KMS-11 (cell line): ENCODE measurements around the gene SDK2.

Experiments
- H2AFZ ChIP-seq: fragments of 200-600 bp; sonication (generic); 2 replicates; pipeline ENCODE4 v1.6.1; 2016; ENCODE audit warnings: antibody characterized with exemption, mixed run types, low read depth
- H3K27ac ChIP-seq: fragments of 200-600 bp; sonication (generic); 2 replicates; pipeline ENCODE4 v1.6.1; 2016; ENCODE audit warnings: mild to moderate bottlenecking, mixed run types
- H3K27me3 ChIP-seq: fragments of 200-600 bp; sonication (generic); 2 replicates; pipeline ENCODE4 v1.6.1; 2017; ENCODE audit warnings: mild to moderate bottlenecking, low read depth, mixed run types, moderate library complexity; ENCODE audit not compliant: insufficient read depth
- H3K36me3 ChIP-seq: fragments of 200-600 bp; sonication (generic); 2 replicates; pipeline ENCODE4 v1.6.1; 2017; ENCODE audit warnings: mild to moderate bottlenecking, mixed run types; ENCODE audit not compliant: insufficient read depth
- H3K4me1 ChIP-seq: fragments of 200-600 bp; sonication (generic); 2 replicates; pipeline ENCODE4 v1.6.1; 2016; ENCODE audit warnings: mild to moderate bottlenecking, low read depth, mixed run types; ENCODE audit not compliant: poor library complexity, severe bottlenecking
- H3K4me2 ChIP-seq: fragments of 200-600 bp; sonication (generic); 2 replicates; pipeline ENCODE4 v1.7.0; 2016; ENCODE audit warnings: mild to moderate bottlenecking, mixed run types
- H3K4me3 ChIP-seq: fragments of 200-600 bp; sonication (generic); IDR thresholded peaks from 2 replicates; pipeline ENCODE4 v1.6.1; 2017; ENCODE audit warnings: low read depth, low read length, mixed read lengths; ENCODE audit not compliant: insufficient read depth
- H3K79me2 ChIP-seq: fragments of 200-600 bp; sonication (generic); 2 replicates; pipeline ENCODE4 v1.6.1; 2016; ENCODE audit warnings: low read depth, mixed run types; ENCODE audit not compliant: insufficient read depth
- H3K9ac ChIP-seq: fragments of 200-600 bp; sonication (generic); 2 replicates; pipeline ENCODE4 v1.6.1; 2016; ENCODE audit warnings: mild to moderate bottlenecking, mixed run types
- H4K20me1 ChIP-seq: fragments of 200-600 bp; sonication (generic); 2 replicates; pipeline ENCODE4 v1.6.1; 2016; ENCODE audit warnings: mild to moderate bottlenecking, mixed run types; ENCODE audit not compliant: insufficient read depth
- TF ChIP-seq, protein P1 (sequence below): fragments of 200-600 bp; sonication (generic); conservative IDR thresholded peaks from 2 replicates; pipeline ENCODE4 v1.6.1; 2017; ENCODE audit warnings: low read depth, mild to moderate bottlenecking, antibody characterized with exemption, low read length, moderate library complexity, mixed read lengths

Gene SDK2

DNA sequence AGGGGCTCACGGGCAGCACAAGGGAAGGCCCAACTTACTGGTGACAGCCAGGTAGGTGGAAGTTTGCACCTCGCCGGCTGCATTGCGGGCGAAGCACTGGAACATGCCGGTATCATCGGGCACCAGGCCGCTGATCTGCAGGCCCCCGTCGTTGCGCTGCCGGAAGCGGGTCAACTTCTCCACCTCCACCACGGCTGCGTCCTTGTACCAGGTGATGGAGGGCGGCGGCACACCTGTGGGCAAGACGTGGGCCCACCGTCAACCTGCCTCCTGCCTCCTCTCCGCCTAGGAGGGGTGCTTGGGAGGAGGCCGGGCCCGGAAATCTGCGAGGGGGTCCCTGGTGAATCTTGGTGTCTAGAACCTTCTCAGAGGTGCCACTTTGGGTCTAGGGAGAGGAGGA lies 208.8 kb downstream of the SDK2 start:
- H3K4me2 ChIP-seq: no peak overlapping the region
- H3K9ac ChIP-seq: no peak overlapping the region
- H3K4me1 ChIP-seq: no peaks in the 10 kb centered on the region
- no peaks in the 10 kb centered on the region for H4K20me1 ChIP-seq
- H3K79me2 ChIP-seq: no peaks in the 10 kb centered on the region
- peaks cover 75% of the 10 kb centered on the region for H3K27me3 ChIP-seq
- H2AFZ ChIP-seq: no peak overlapping the region
- no peaks in the 10 kb centered on the region for H3K36me3 ChIP-seq
- TF ChIP-seq, protein P1, sequence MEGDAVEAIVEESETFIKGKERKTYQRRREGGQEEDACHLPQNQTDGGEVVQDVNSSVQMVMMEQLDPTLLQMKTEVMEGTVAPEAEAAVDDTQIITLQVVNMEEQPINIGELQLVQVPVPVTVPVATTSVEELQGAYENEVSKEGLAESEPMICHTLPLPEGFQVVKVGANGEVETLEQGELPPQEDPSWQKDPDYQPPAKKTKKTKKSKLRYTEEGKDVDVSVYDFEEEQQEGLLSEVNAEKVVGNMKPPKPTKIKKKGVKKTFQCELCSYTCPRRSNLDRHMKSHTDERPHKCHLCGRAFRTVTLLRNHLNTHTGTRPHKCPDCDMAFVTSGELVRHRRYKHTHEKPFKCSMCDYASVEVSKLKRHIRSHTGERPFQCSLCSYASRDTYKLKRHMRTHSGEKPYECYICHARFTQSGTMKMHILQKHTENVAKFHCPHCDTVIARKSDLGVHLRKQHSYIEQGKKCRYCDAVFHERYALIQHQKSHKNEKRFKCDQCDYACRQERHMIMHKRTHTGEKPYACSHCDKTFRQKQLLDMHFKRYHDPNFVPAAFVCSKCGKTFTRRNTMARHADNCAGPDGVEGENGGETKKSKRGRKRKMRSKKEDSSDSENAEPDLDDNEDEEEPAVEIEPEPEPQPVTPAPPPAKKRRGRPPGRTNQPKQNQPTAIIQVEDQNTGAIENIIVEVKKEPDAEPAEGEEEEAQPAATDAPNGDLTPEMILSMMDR: no peak
- no peak overlapping the region for H3K4me3 ChIP-seq
- H3K27ac ChIP-seq: no peak overlapping the region

DNA sequence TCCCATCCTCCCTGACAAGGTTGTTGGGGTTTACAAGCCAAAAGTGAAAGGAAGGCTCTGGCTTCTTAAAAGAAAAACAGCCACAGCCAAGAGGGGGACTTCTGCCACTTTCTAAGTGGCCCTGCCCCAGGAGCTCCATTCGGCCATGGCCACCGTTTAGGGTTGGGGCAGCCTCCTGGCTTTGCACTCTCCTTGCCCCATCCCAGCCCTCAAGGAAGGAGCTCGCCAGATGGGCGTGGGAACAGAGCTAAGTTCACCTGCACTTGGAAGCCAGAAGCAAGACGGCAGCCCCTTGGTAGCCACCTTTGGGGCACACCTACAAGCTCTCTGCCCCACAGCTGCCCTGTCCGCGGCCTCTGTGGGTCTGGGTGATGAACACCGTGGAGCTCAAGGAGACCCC lies 210.1 kb downstream of the SDK2 start:
- no peak overlapping the region for H3K4me3 ChIP-seq
- no peak overlapping the region for H2AFZ ChIP-seq
- H4K20me1 ChIP-seq: no peaks in the 10 kb centered on the region
- peaks cover 73% of the 10 kb centered on the region for H3K27me3 ChIP-seq
- no peaks in the 10 kb centered on the region for H3K4me1 ChIP-seq
- no peak overlapping the region for H3K27ac ChIP-seq
- H3K36me3 ChIP-seq: no peaks in the 10 kb centered on the region
- no peaks in the 10 kb centered on the region for H3K79me2 ChIP-seq
- no peak overlapping the region for H3K4me2 ChIP-seq
- H3K9ac ChIP-seq: no peak overlapping the region
- TF ChIP-seq, protein P1: no peak

DNA sequence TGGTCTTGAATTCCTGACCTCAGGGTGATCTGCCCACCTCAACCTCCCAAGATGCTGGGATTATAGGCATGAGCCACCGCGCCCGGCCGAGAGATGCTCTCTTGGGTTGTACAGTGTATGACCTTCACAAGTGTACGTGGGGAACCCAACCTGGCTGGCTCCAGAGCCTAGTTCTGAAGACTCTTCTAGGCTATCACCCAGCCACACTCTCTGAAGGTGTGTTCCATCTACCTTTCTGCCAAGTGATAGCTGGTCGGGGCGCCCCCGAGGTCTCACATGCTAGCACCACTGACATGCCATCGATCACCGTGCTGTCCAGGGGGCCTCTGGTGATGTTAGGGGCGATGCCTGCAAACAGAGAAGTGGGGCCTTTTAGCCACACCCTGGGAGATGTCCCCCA lies 210.7 kb downstream of the SDK2 start:
- Histone ChIP-seq H3K27ac (no peak overlapping the region), H3K4me3 (no peak overlapping the region), H2AFZ (no peak overlapping the region), H3K9ac (no peak overlapping the region), H3K27me3 (peaks cover 72% of the 10 kb centered on the region), H3K4me2 (no peak overlapping the region), H3K4me1 (no peaks in the 10 kb centered on the region), H4K20me1 (no peaks in the 10 kb centered on the region), H3K36me3 (no peaks in the 10 kb centered on the region), H3K79me2 (no peaks in the 10 kb centered on the region)
- TF ChIP-seq, protein P1: no peak

DNA sequence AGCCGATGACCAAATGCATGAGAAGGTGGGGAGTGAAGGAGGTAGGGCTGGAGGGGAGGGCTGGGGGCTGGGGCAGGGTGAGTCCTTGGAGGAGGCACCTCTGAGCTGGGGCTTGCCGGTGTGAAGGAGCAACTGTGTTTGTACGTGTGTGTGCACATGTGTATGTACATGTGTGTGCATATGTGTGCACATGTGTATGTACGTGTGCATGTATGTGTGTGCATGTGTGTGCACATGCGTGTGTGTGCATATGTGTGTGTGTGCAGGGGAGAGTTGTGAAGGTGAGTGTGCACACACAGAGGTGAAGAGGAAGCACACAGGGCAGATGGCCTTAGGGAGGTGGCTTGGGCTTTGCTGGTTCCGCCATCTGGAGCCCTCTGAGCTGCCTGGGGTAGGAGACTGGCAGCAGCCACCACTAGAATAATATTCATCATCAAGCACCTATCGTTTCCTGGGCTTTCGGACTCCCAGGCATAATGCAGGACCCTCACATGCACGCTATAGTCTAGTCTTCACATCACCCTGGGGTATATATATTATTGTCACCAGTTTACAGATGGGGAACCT lies 211.5 kb downstream of the SDK2 start:
- Histone ChIP-seq H3K4me3 (no peak overlapping the region), H3K4me2 (no peak overlapping the region), H3K36me3 (no peaks in the 10 kb centered on the region), H4K20me1 (no peaks in the 10 kb centered on the region), H3K27me3 (peaks cover 71% of the 10 kb centered on the region), H3K4me1 (no peaks in the 10 kb centered on the region), H3K9ac (no peak overlapping the region), H2AFZ (no peak overlapping the region), H3K79me2 (no peaks in the 10 kb centered on the region), H3K27ac (no peak overlapping the region)
- TF ChIP-seq, protein P1: no peak
